Trophoblast cell (in vitro differentiated cells and primary cell): ENCODE data around the gene HDAC3.

Experiments used
- DNase-seq, 2 donors: peaks; one replicate each; pipeline ENCODE4 v3.0.0-alpha.2; 2016
- H2AFZ ChIP-seq: 2 replicates; pipeline ENCODE4 v1.6.1; 2013; ENCODE audit warnings: low read length, moderate library complexity, mild to moderate bottlenecking; ENCODE audit not compliant: insufficient read depth, poor library complexity
- H2AK5ac ChIP-seq: 2 replicates; pipeline ENCODE4 v1.6.1; 2013; ENCODE audit warnings: mild to moderate bottlenecking, low read length
- H2BK120ac ChIP-seq: 2 replicates; pipeline ENCODE4 v1.6.1; 2013; ENCODE audit warnings: low read length, mild to moderate bottlenecking, moderate library complexity; ENCODE audit not compliant: insufficient read depth, poor library complexity
- H2BK12ac ChIP-seq: 2 replicates; pipeline ENCODE4 v1.6.1; 2013; ENCODE audit warnings: mild to moderate bottlenecking, low read length, moderate library complexity
- H2BK5ac ChIP-seq: 2 replicates; pipeline ENCODE4 v1.6.1; 2013; ENCODE audit warnings: low read length, low read depth, moderate library complexity, mild to moderate bottlenecking; ENCODE audit not compliant: poor library complexity
- H3K14ac ChIP-seq: 2 replicates; pipeline ENCODE4 v1.6.1; 2013; ENCODE audit warnings: mild to moderate bottlenecking, low read length
- H3K18ac ChIP-seq: 2 replicates; pipeline ENCODE4 v1.6.1; 2013; ENCODE audit warnings: mild to moderate bottlenecking, low read length
- H3K23ac ChIP-seq: 2 replicates; pipeline ENCODE4 v1.6.1; 2013; ENCODE audit warnings: low read length
- H3K27ac ChIP-seq: 2 replicates; pipeline ENCODE4 v1.5.1; 2013; ENCODE audit warnings: low read depth, mild to moderate bottlenecking, inconsistent platforms, low read length, moderate library complexity
- H3K27me3 ChIP-seq: 2 replicates; pipeline ENCODE4 v1.6.1; 2013; ENCODE audit warnings: inconsistent platforms, mild to moderate bottlenecking, low read length, moderate library complexity; ENCODE audit not compliant: insufficient read depth
- H3K36me3 ChIP-seq, 2 experiments: 1 replicate in 1 of 2; 2 replicates in 1 of 2; pipeline ENCODE4 v1.6.1; 2013; ENCODE audit warnings: low read length in 2 of 2, mild to moderate bottlenecking in 2 of 2, moderate library complexity in 1 of 2; ENCODE audit not compliant: insufficient read depth in 2 of 2, control insufficient read depth in 1 of 2
- H3K4ac ChIP-seq: 2 replicates; pipeline ENCODE4 v1.6.1; 2013; ENCODE audit warnings: low read depth, mild to moderate bottlenecking, low read length, moderate library complexity
- H3K4me1 ChIP-seq, 2 experiments: 1 replicate in 1 of 2; 2 replicates in 1 of 2; pipeline ENCODE4 v1.6.1; 2013; ENCODE audit warnings: low read length in 2 of 2, mild to moderate bottlenecking in 2 of 2, moderate library complexity in 1 of 2; ENCODE audit not compliant: insufficient read depth in 2 of 2, control insufficient read depth in 1 of 2
- H3K4me2 ChIP-seq: 2 replicates; pipeline ENCODE4 v1.6.1; 2013; ENCODE audit warnings: inconsistent platforms, mild to moderate bottlenecking, low read length, moderate library complexity
- H3K4me3 ChIP-seq: 2 replicates; pipeline ENCODE4 v1.5.1; 2013; ENCODE audit warnings: mild to moderate bottlenecking, low read depth, low read length, inconsistent platforms
- H3K79me1 ChIP-seq: one replicate; pipeline ENCODE4 v1.6.1; 2013; ENCODE audit warnings: low read length
- H3K79me2 ChIP-seq: 2 replicates; pipeline ENCODE4 v1.6.1; 2013; ENCODE audit warnings: low read length, mild to moderate bottlenecking; ENCODE audit not compliant: control insufficient read depth, insufficient read depth, poor library complexity
- H3K9ac ChIP-seq: 2 replicates; pipeline ENCODE4 v1.6.1; 2013; ENCODE audit warnings: mild to moderate bottlenecking, low read length
- H3K9me3 ChIP-seq: 2 replicates; pipeline ENCODE4 v1.6.1; 2013; ENCODE audit warnings: low read depth, mild to moderate bottlenecking, control low read depth, inconsistent platforms, low read length; ENCODE audit not compliant: insufficient read depth
- H4K12ac ChIP-seq: 2 replicates; pipeline ENCODE4 v1.6.1; 2013; ENCODE audit warnings: low read depth, mild to moderate bottlenecking, low read length, moderate library complexity
- H4K8ac ChIP-seq: 2 replicates; pipeline ENCODE4 v1.6.1; 2013; ENCODE audit warnings: low read depth, mild to moderate bottlenecking, low read length, moderate library complexity
- H4K91ac ChIP-seq: one replicate; pipeline ENCODE4 v1.6.1; 2013; ENCODE audit warnings: low read depth, mild to moderate bottlenecking, low read length, moderate library complexity
- WGBS: extraction: QIAGEN DNeasy Blood & Tissue Kit; methylation state at CpG from one replicate; pipeline ENCODE4 v1.1.7; 2013; ENCODE audit warnings: missing lambda C conversion rate; ENCODE audit not compliant: insufficient read length, insufficient coverage; ENCODE audit errors: extremely low coverage; 5-methylcytosine and 5-hydroxymethylcytosine counted together

The HDAC3 gene

GRCh38 chr5:141669520-141669919 is 32.9 kb upstream of the HDAC3 start:
- Histone ChIP-seq H3K4me2 (no peak overlapping the region), H2BK5ac (no peak overlapping the region), H4K91ac (no peak overlapping the region), H3K9me3 (peaks cover 2% of the 10 kb centered on the region), H3K4me3 (no peak overlapping the region), H3K4ac (no peak overlapping the region), H2BK120ac (no peak overlapping the region), H2AK5ac (no peak overlapping the region), H3K4me1 (no peaks in the 10 kb centered on the region), H3K27me3 (no peaks in the 10 kb centered on the region), H3K36me3 (peaks cover 24 to 43% of the 10 kb centered on the region in 2 experiments), H3K23ac (no peak overlapping the region), H4K12ac (no peak overlapping the region), H3K14ac (no peak overlapping the region), H4K8ac (no peak overlapping the region), H3K79me2 (no peaks in the 10 kb centered on the region), H2BK12ac (no peak overlapping the region), H2AFZ (no peak overlapping the region), H3K18ac (no peak overlapping the region), H3K9ac (no peak overlapping the region), H3K27ac (no peak overlapping the region), H3K79me1 (no peaks in the 10 kb centered on the region)
- no CpG with 5 or more reads among the region's 4 CpGs for WGBS
- DNase-seq = no peak

- H3K4me1 ChIP-seq = no peaks in the 10 kb centered on the region
- no peak overlapping the region for H3K4ac ChIP-seq
- no peak overlapping the region for H3K27ac ChIP-seq
- H3K36me3 ChIP-seq = peaks cover 27 to 46% of the 10 kb centered on the region in 2 experiments
- no peak overlapping the region for H3K23ac ChIP-seq
- H3K14ac ChIP-seq = no peak overlapping the region
- DNase-seq = no peak
- H4K8ac ChIP-seq = no peak overlapping the region
- no peak overlapping the region for H3K18ac ChIP-seq
- no peak overlapping the region for H3K9ac ChIP-seq
- WGBS = no CpG with 5 or more reads among the region's 8 CpGs
- no peak overlapping the region for H2BK12ac ChIP-seq
- no peak overlapping the region for H2BK5ac ChIP-seq
- H3K4me2 ChIP-seq = no peak overlapping the region
- no peak overlapping the region for H2AFZ ChIP-seq
- no peaks in the 10 kb centered on the region for H3K79me2 ChIP-seq
- H2AK5ac ChIP-seq = no peak overlapping the region
- peaks cover 2% of the 10 kb centered on the region for H3K9me3 ChIP-seq
- H3K79me1 ChIP-seq = no peaks in the 10 kb centered on the region
- H3K27me3 ChIP-seq = no peaks in the 10 kb centered on the region
- no peak overlapping the region for H3K4me3 ChIP-seq
- H4K91ac ChIP-seq = no peak overlapping the region
- no peak overlapping the region for H2BK120ac ChIP-seq
- H4K12ac ChIP-seq = no peak overlapping the region
Measured at GRCh38 chr5:141668601-141669265, 32.1 kb upstream of the HDAC3 start.

- no peak overlapping the region for H4K8ac ChIP-seq
Measured at GRCh38 chr5:141665995-141666940, 29.6 kb upstream of the HDAC3 start.

GRCh38 chr5:141664733-141665461 is 28.2 kb upstream of the HDAC3 start:
- no peak overlapping the region for H3K23ac ChIP-seq
- no CpG with 5 or more reads among the region's 13 CpGs for WGBS

More at GRCh38 chr5:141665995-141666940, 29.6 kb upstream of the HDAC3 start:
- Histone ChIP-seq H3K27me3 (no peaks in the 10 kb centered on the region), H3K79me1 (no peaks in the 10 kb centered on the region), H4K12ac (no peak overlapping the region), H3K27ac (no peak overlapping the region), H3K14ac (no peak overlapping the region), H3K18ac (no peak overlapping the region), H2BK5ac (no peak overlapping the region), H2AK5ac (no peak overlapping the region), H2BK120ac (no peak overlapping the region), H2BK12ac (no peak overlapping the region), H3K4me3 (no peak overlapping the region), H3K36me3 (peaks cover 21 to 31% of the 10 kb centered on the region in 2 experiments), H3K23ac (no peak overlapping the region), H2AFZ (no peak overlapping the region), H3K4me2 (no peak overlapping the region), H3K4me1 (no peaks in the 10 kb centered on the region), H3K79me2 (no peaks in the 10 kb centered on the region), H3K4ac (no peak overlapping the region), H3K9me3 (peaks cover 2% of the 10 kb centered on the region), H3K9ac (no peak overlapping the region), H4K91ac (no peak overlapping the region)
- no peak for DNase-seq
- WGBS = no CpG with 5 or more reads among the region's 18 CpGs

More at GRCh38 chr5:141664733-141665461, 28.2 kb upstream of the HDAC3 start:
- Histone ChIP-seq H3K4me3 (no peak overlapping the region), H3K27ac (no peak overlapping the region), H3K27me3 (no peaks in the 10 kb centered on the region), H3K9me3 (peaks cover 2% of the 10 kb centered on the region), H2BK120ac (no peak overlapping the region), H4K12ac (no peak overlapping the region), H4K8ac (no peak overlapping the region), H3K9ac (no peak overlapping the region), H3K4me1 (no peaks in the 10 kb centered on the region), H3K36me3 (peaks cover 19% of the 10 kb centered on the region in 2 experiments), H2AK5ac (no peak overlapping the region), H3K79me2 (no peaks in the 10 kb centered on the region), H3K4me2 (no peak overlapping the region), H3K18ac (no peak overlapping the region), H4K91ac (no peak overlapping the region), H2AFZ (no peak overlapping the region), H3K14ac (no peak overlapping the region), H3K79me1 (no peaks in the 10 kb centered on the region), H2BK12ac (no peak overlapping the region), H2BK5ac (no peak overlapping the region), H3K4ac (no peak overlapping the region)
- DNase-seq = peak; percentile 49 to 81
